Measurements from ENCODE around the gene PTPN14.

The PTPN14 gene

GRCh38 chr1:214328770-214329469, 222.5 kb downstream of the PTPN14 start:
- Histone ChIP-seq H3K4me3 (ENCODE audit: low read length) (no peak overlapping the region), H2BK120ac (ENCODE audit: low read depth, low read length) (no peak overlapping the region), H3K79me1 (ENCODE audit: low read length) (no peaks in the 10 kb centered on the region), H3K23ac (ENCODE audit: low read length) (no peak overlapping the region), H3K4me2 (ENCODE audit: low read length) (no peak overlapping the region), H2AK5ac (ENCODE audit: low read length) (no peak overlapping the region), H3K18ac (ENCODE audit: low read length) (no peak overlapping the region), H4K5ac (ENCODE audit: low read length) (no peak overlapping the region), H3K9ac (ENCODE audit: low read length) (no peak overlapping the region), H3K56ac (ENCODE audit: low read length) (no peak overlapping the region), H3K27me3 (ENCODE audit: insufficient read depth, low read length, poor library complexity) (no peaks in the 10 kb centered on the region), H2BK5ac (ENCODE audit: low read length) (no peak overlapping the region), H3K79me2 (ENCODE audit: control insufficient read depth, insufficient read depth, low read length) (no peaks in the 10 kb centered on the region), H3K4ac (ENCODE audit: low read depth, low read length) (no peak overlapping the region), H3K4me1 (ENCODE audit: control insufficient read depth, low read depth, low read length) (peaks cover 2% of the 10 kb centered on the region), H3K36me3 (ENCODE audit: control insufficient read depth, insufficient read depth, low read length) (no peaks in the 10 kb centered on the region), H3K27ac (ENCODE audit: low read depth, low read length) (no peak overlapping the region), H4K8ac (ENCODE audit: low read depth, low read length) (no peak overlapping the region), H2BK15ac (replicated peaks; ENCODE audit: low read depth) (no peak overlapping the region)
- peak; percentile 86 for DNase-seq
- WGBS (ENCODE audit: extremely low coverage, insufficient coverage, low lambda C conversion rate): no CpG with 5 or more reads among the region's 11 CpGs

GRCh38 chr1:214327514-214327913, 223.9 kb downstream of the PTPN14 start:
- no peak overlapping the region for H3K4me2 ChIP-seq (ENCODE audit: low read length)
- no peaks in the 10 kb centered on the region for H3K79me2 ChIP-seq (ENCODE audit: control insufficient read depth, insufficient read depth, low read length)
- H3K27ac ChIP-seq (ENCODE audit: low read depth, low read length): no peak overlapping the region
- no peak overlapping the region for H3K18ac ChIP-seq (ENCODE audit: low read length)
- H2AK5ac ChIP-seq (ENCODE audit: low read length): no peak overlapping the region
- no peaks in the 10 kb centered on the region for H3K27me3 ChIP-seq (ENCODE audit: insufficient read depth, low read length, poor library complexity)
- H2BK5ac ChIP-seq (ENCODE audit: low read length): no peak overlapping the region
- no peak overlapping the region for H3K23ac ChIP-seq (ENCODE audit: low read length)
- no peak overlapping the region for H4K8ac ChIP-seq (ENCODE audit: low read depth, low read length)
- H3K4me3 ChIP-seq (ENCODE audit: low read length): no peak overlapping the region
- H2BK120ac ChIP-seq (ENCODE audit: low read depth, low read length): no peak overlapping the region
- no peak overlapping the region for H4K5ac ChIP-seq (ENCODE audit: low read length)
- no CpG with 5 or more reads among the region's 1 CpG for WGBS (ENCODE audit: extremely low coverage, insufficient coverage, low lambda C conversion rate)
- H3K4ac ChIP-seq (ENCODE audit: low read depth, low read length): no peak overlapping the region
- no peaks in the 10 kb centered on the region for H3K4me1 ChIP-seq (ENCODE audit: control insufficient read depth, low read depth, low read length)
- no peaks in the 10 kb centered on the region for H3K79me1 ChIP-seq (ENCODE audit: low read length)
- no peak overlapping the region for H3K56ac ChIP-seq (ENCODE audit: low read length)
- H2BK15ac ChIP-seq (replicated peaks; ENCODE audit: low read depth): no peak overlapping the region
- H3K9ac ChIP-seq (ENCODE audit: low read length): no peak overlapping the region
- no peak for DNase-seq
- no peaks in the 10 kb centered on the region for H3K36me3 ChIP-seq (ENCODE audit: control insufficient read depth, insufficient read depth, low read length)

- no peak overlapping the region for H3K4ac ChIP-seq (ENCODE audit: low read depth, low read length)
- no peak overlapping the region for H2AK5ac ChIP-seq (ENCODE audit: low read length)
- no peaks in the 10 kb centered on the region for H3K79me2 ChIP-seq (ENCODE audit: control insufficient read depth, insufficient read depth, low read length)
- H3K36me3 ChIP-seq (ENCODE audit: control insufficient read depth, insufficient read depth, low read length): no peaks in the 10 kb centered on the region
- H3K4me1 ChIP-seq (ENCODE audit: control insufficient read depth, low read depth, low read length): no peaks in the 10 kb centered on the region
- no peak overlapping the region for H2BK15ac ChIP-seq (replicated peaks; ENCODE audit: low read depth)
- H3K18ac ChIP-seq (ENCODE audit: low read length): no peak overlapping the region
- no peak overlapping the region for H4K8ac ChIP-seq (ENCODE audit: low read depth, low read length)
- no peak overlapping the region for H3K4me2 ChIP-seq (ENCODE audit: low read length)
- H4K5ac ChIP-seq (ENCODE audit: low read length): no peak overlapping the region
- H3K79me1 ChIP-seq (ENCODE audit: low read length): no peaks in the 10 kb centered on the region
- H2BK120ac ChIP-seq (ENCODE audit: low read depth, low read length): no peak overlapping the region
- H3K4me3 ChIP-seq (ENCODE audit: low read length): no peak overlapping the region
- no peak overlapping the region for H3K56ac ChIP-seq (ENCODE audit: low read length)
- no peak overlapping the region for H3K23ac ChIP-seq (ENCODE audit: low read length)
- no peak overlapping the region for H3K27ac ChIP-seq (ENCODE audit: low read depth, low read length)
- WGBS (ENCODE audit: extremely low coverage, insufficient coverage, low lambda C conversion rate): no CpG with 5 or more reads among the region's 5 CpGs
- no peak overlapping the region for H3K9ac ChIP-seq (ENCODE audit: low read length)
- no peaks in the 10 kb centered on the region for H3K27me3 ChIP-seq (ENCODE audit: insufficient read depth, low read length, poor library complexity)
- H2BK5ac ChIP-seq (ENCODE audit: low read length): no peak overlapping the region
- no peak for DNase-seq
Observed at GRCh38 chr1:214326406-214326805, 225.0 kb downstream of the PTPN14 start.

GRCh38 chr1:214324896-214325800, 226.3 kb downstream of the PTPN14 start:
- no peak overlapping the region for H3K4me2 ChIP-seq (ENCODE audit: low read length)
- no peaks in the 10 kb centered on the region for H3K79me1 ChIP-seq (ENCODE audit: low read length)
- H3K27me3 ChIP-seq (ENCODE audit: insufficient read depth, low read length, poor library complexity): no peaks in the 10 kb centered on the region
- H3K9ac ChIP-seq (ENCODE audit: low read length): no peak overlapping the region
- H3K27ac ChIP-seq (ENCODE audit: low read depth, low read length): no peak overlapping the region
- no peak overlapping the region for H3K4ac ChIP-seq (ENCODE audit: low read depth, low read length)
- no peak for DNase-seq
- no peak overlapping the region for H2BK15ac ChIP-seq (replicated peaks; ENCODE audit: low read depth)
- no peaks in the 10 kb centered on the region for H3K36me3 ChIP-seq (ENCODE audit: control insufficient read depth, insufficient read depth, low read length)
- H3K79me2 ChIP-seq (ENCODE audit: control insufficient read depth, insufficient read depth, low read length): no peaks in the 10 kb centered on the region
- no peak overlapping the region for H2BK5ac ChIP-seq (ENCODE audit: low read length)
- no peak overlapping the region for H4K5ac ChIP-seq (ENCODE audit: low read length)
- no peak overlapping the region for H3K56ac ChIP-seq (ENCODE audit: low read length)
- no peaks in the 10 kb centered on the region for H3K4me1 ChIP-seq (ENCODE audit: control insufficient read depth, low read depth, low read length)
- no peak overlapping the region for H3K23ac ChIP-seq (ENCODE audit: low read length)
- no CpG with 5 or more reads among the region's 8 CpGs for WGBS (ENCODE audit: extremely low coverage, insufficient coverage, low lambda C conversion rate)
- no peak overlapping the region for H2AK5ac ChIP-seq (ENCODE audit: low read length)
- H4K8ac ChIP-seq (ENCODE audit: low read depth, low read length): no peak overlapping the region
- no peak overlapping the region for H2BK120ac ChIP-seq (ENCODE audit: low read depth, low read length)
- no peak overlapping the region for H3K18ac ChIP-seq (ENCODE audit: low read length)
- no peak overlapping the region for H3K4me3 ChIP-seq (ENCODE audit: low read length)

- H3K4ac ChIP-seq (ENCODE audit: low read depth, low read length): no peak overlapping the region
- no peak overlapping the region for H3K4me3 ChIP-seq (ENCODE audit: low read length)
- peaks cover 3% of the 10 kb centered on the region for H3K4me1 ChIP-seq (ENCODE audit: control insufficient read depth, low read depth, low read length)
- H4K8ac ChIP-seq (ENCODE audit: low read depth, low read length): no peak overlapping the region
- no peak overlapping the region for H3K27ac ChIP-seq (ENCODE audit: low read depth, low read length)
- no peaks in the 10 kb centered on the region for H3K27me3 ChIP-seq (ENCODE audit: insufficient read depth, low read length, poor library complexity)
- no peaks in the 10 kb centered on the region for H3K36me3 ChIP-seq (ENCODE audit: control insufficient read depth, insufficient read depth, low read length)
- H3K79me2 ChIP-seq (ENCODE audit: control insufficient read depth, insufficient read depth, low read length): no peaks in the 10 kb centered on the region
- H2BK5ac ChIP-seq (ENCODE audit: low read length): no peak overlapping the region
- H3K9ac ChIP-seq (ENCODE audit: low read length): no peak overlapping the region
- H3K23ac ChIP-seq (ENCODE audit: low read length): no peak overlapping the region
- WGBS (ENCODE audit: extremely low coverage, insufficient coverage, low lambda C conversion rate): no CpG with 5 or more reads among the region's 5 CpGs
- no peak overlapping the region for H3K4me2 ChIP-seq (ENCODE audit: low read length)
- H3K56ac ChIP-seq (ENCODE audit: low read length): no peak overlapping the region
- H2BK120ac ChIP-seq (ENCODE audit: low read depth, low read length): no peak overlapping the region
- H3K79me1 ChIP-seq (ENCODE audit: low read length): no peaks in the 10 kb centered on the region
- no peak overlapping the region for H4K5ac ChIP-seq (ENCODE audit: low read length)
- no peak overlapping the region for H2AK5ac ChIP-seq (ENCODE audit: low read length)
- H2BK15ac ChIP-seq (replicated peaks; ENCODE audit: low read depth): no peak overlapping the region
- no peak for DNase-seq
- H3K18ac ChIP-seq (ENCODE audit: low read length): no peak overlapping the region
Observed at GRCh38 chr1:214321705-214322453, 229.5 kb downstream of the PTPN14 start.
